Left forelimb (tissue), 1 donor: Measurements from ENCODE around the gene CASQ2.
"Not testable (repeated sequence)": the region's sequence is repeated elsewhere in the genome, so short reads cannot be mapped to it uniquely, and the experiment has no call there.

Source experiments
- DNase-seq: peaks from one replicate; pipeline ENCODE4 v3.0.0-alpha.2; 2018; ENCODE audit warnings: low spot score

CASQ2 gene

GRCh38 chr1:115780655-115781054, 12.1 kb upstream of the CASQ2 start:
- DNase-seq = not testable (repeated sequence)

GRCh38 chr1:115779075-115779474, 10.6 kb upstream of the CASQ2 start:
- not testable (repeated sequence) for DNase-seq

GRCh38 chr1:115771847-115772457, 3.4 kb upstream of the CASQ2 start:
- peak; percentile 72 for DNase-seq

DNA sequence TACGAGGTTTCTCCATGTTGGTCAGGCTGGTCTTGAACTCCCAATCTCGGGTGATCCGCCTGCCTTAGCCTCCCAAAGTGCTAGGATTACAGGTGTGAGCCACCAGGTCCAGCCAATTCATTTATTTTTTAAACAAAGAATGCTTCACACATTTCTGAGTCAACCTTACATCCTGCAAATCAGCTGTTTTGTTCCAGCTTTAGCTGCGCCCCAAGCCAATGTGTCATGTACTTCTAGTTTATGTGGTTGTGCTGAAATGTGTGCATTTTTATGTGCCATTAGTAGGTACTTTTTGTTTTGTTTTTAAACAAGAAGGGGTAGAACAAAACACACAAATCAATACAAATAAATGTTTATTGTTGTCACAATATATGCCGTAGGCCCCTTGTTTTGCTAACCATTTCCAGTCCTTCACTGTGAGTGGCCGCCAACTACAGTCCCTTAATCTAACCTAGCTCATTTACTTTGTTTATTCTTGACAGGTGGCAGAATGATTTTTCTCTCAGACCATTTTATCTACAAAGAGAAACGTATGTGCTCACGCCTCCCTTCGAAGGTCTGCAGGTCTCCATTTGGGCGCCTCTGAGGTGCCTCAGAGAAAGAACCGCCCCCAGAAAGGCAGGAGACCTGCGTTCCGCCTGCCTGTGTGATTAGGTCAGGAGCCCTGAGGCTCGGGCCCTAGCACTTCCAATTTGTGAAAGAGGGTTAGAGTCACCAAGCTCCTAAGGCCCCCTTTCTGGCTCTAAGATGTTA, 2.8 kb upstream of the CASQ2 start:
- DNase-seq = no peak

- no peak for DNase-seq
Measured at GRCh38 chr1:115767403-115767802, 1.1 kb downstream of the CASQ2 start.

- DNase-seq = no peak
Measured at GRCh38 chr1:115765091-115765490, 3.4 kb downstream of the CASQ2 start.

- DNase-seq = no peak
Measured at GRCh38 chr1:115764541-115764940, 4.0 kb downstream of the CASQ2 start.

- no peak for DNase-seq
Measured at GRCh38 chr1:115762779-115763178, 5.7 kb downstream of the CASQ2 start.

- no peak for DNase-seq
Measured at GRCh38 chr1:115761601-115762302, 6.8 kb downstream of the CASQ2 start.

DNA sequence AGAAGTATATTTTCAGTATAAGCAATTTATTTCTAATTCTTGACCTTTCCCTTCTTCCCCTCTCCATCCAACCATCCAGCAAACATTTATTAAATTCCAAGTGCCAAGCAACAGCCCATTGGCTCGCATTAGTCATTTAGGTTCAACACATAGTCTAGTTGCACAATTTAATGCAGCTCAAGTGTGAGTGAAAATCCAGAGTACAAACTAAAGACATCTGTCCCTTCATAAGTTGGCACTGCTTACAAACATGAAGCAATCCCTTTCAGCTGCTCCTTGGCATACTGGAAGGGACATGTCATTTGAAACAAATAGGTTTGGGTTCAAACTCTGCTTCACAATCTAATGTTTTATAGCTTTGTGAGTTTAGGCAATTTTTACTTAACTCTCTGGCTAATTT, 10.7 kb downstream of the CASQ2 start:
- DNase-seq = no peak

DNA sequence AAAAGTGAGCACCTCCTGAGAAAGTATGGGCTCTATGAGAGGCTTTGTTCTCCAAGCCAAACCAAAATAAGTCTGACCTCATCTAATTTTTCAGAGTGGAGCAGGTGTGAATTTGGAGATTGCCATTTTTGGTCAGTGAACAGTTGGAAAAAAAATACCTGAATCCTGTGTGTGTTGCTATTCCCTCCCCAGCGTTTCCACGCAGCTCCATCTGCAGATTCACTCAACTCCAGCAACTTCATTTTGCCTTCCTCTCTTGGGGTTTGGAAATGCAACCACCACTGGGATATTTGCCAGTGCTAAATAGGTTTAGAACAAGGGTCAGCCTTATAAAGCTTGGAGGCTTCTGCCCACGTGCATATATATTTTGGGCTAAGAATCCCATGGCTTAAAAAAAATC, 11.2 kb downstream of the CASQ2 start:
- DNase-seq = no peak

GRCh38 chr1:115755456-115756370, 12.8 kb downstream of the CASQ2 start:
- no peak for DNase-seq

DNA sequence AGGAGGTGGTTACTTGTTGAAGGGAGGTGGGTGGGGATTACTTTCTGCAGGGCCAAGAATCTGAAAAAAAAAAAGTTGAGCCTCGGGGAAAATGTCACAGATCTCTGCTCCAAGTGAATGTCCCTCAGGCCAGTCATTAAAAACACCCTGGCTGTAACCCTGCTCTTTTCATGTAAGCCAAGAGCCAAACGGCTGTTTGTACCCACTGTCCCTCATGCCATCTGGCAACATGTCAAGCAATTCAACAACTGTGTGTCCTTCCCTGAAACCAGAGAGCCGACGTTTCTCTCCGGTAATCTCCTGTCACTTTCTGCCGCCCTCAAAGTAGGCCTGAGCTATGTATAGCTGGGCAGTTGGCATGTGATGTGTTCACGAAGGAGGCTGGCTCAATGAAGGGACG, 14.7 kb downstream of the CASQ2 start:
- no peak for DNase-seq

DNA sequence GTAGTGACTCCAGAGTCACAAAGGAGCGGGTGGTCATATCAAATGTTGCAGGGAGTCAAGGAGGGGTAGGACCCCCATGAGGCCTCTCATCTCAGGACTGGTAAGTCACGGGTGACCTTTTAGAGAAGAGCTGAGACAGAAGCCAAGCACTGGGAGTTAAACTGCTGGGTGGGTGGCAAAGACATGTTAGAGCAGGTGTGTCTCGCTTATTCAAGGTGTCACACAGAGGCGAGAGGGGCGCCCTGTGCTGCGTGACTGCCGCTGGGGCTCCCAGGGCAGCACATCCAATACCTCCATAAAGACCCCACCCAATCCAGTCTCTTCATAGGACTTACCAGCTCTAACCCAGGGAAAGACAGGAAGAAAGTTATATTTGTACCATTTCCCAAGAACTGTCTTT, 15.2 kb downstream of the CASQ2 start:
- DNase-seq = no peak

DNA sequence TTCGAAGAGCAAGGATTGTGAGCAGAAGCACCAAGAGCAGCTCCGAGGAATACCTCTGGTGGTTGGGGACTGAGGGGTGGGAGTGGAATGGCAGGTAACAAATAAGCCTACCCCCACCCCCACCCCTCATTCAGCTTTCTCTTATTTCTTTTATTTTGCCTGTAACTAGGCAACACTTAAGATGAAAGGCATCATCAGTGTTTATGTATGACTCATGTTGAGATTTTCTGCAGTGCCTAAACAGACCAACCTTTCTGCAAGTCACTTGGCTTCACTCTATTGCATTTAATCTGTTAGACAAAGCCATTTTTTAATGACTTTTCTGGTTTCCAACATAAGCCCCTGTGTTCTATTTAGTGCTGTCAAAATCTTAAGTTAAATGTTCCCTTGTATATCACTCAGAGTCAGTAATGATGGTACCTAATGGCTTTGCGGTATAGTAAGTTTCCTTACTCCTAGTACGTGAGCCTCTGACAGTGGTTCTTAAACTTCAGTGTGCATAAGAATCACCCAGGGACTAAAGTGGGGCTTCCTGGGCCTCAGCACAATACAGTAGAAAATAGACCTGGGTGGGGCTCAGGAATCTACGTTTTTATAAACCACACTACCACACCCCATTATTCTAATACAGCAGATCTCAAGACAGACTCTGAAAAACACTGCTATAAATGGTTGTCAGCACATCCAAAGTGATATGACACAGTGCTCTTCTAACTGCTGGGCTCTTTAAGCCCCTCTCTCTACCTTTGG, 19.9 kb downstream of the CASQ2 start:
- DNase-seq = no peak

DNA sequence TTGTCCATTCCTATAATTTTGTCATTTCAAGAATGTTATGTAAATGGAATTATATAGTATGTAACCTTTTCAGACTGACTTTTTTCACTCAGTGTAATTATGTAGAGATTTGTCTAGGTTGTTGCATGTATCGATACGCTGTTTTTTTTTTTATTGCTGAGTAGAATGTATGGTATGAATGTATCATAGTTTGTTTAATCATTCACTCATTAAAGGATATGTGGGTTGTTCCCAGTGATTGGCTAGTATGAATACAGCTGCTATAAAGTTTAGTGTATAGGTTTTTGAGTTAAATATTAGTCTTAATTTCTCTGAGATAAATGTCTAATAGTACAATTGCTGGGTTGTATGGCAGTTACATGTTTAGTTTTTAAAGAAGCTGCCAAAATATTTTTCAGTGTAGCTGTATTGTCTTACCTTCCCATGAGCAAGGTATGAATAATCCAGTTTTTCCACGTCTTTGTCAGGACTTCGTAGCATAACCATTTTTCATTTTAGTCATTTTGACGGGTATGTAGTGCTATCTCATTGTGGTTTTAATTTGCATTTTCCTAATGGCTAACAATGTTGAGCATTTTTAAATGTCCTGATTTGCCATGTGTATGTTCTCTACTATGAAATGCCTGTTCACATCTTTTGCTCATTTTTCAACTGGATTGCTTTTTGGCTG, 22.4 kb downstream of the CASQ2 start:
- DNase-seq = no peak

DNA sequence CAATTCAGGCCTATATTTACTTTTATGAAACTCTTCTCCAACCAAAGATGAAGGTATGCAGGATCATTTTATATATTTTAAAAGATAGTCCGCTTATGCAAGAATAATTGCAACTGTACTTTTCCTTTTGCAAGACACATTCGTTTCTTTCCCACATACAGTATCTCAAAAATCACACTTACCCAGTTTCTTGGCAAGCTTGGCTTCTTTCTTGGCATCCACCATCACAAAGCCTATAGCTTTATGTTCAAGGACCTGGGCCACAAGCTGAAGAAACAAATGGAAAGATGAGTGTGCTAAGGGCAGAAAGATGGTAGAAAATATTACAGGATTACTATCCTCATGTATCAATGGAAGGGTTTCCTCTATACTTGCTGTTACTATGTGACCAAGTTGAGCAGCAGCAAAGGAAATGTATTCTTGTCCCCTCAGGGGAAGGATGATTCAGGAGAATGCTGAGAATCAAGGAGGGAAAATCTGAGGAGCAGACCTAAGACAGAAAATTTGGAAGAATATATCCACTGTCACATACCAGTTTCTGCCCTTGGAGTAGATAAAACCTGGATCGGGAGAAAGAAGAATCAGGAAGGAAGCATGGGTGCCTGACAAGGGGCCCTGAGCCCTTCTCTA, 23.8 kb downstream of the CASQ2 start:
- no peak for DNase-seq

DNA sequence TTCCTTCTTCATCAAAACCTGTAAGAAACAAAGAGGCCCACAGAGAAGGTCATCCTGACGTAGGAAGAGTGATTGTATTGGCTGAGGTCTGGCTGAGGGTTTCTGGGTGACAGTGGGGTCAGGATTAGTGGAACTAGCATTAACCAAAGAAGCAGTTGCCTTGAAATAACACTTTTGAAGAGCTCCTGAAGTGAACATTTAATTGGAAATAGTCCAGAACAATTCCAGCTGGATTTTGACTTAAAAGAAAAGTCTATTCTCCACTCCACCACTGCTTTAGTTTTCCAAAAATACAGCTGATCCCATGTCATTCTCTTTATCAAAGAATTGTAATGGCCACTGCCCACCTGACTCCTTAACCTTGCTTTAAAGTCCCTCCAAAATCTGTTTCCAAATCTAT, 27.7 kb downstream of the CASQ2 start:
- DNase-seq = no peak

DNA sequence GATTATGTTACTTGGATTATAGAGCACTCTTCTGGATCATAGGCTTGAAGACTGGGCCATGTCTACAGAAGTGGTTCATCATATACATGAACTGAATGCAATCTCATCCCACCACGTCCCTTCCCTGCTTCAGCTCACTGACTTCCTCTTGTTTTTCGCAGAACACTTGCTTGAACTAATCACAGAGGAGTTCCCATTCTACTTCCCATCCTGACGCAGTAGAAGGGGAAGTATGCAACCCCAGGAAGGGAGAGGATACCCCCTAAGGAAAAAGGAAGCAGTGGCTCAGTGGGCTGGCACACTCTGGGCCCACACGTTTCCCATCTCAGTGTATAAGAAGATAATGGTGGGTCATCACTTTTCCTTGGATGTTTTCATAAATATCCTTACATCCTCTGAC, 36.2 kb downstream of the CASQ2 start:
- no peak for DNase-seq

DNA sequence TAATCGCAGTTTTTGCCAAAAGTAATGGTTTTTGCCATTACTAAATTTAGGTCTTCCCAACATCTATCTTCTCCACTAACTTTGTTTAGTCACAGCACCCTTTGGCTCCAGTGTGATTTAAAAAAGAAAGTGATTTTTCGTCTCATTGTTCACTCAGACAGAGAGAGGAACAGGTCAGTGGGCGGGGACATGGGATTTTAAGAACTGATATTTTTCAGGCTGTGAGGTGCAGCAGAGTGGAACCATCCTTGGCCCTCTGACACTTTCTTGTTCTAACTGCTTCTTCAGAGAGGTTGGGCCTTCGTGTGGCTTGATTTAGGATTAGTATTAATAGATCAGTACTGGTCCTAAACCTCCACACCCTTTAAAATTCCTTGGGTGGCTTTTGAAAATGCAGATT, 38.8 kb downstream of the CASQ2 start:
- DNase-seq = no peak
